ENCODE data around the gene C1S.

- TF ChIP-seq CTCF (IDR thresholded peaks at IDR 0.05) (no peak), POLR2A (IDR thresholded peaks at IDR 0.05) (no peak), POLR2AphosphoS5 (IDR thresholded peaks at IDR 0.05; ENCODE audit: insufficient read depth in 1 of 2, low read depth in 1 of 2) (no peak)
These were observed 49.0 kb downstream of the C1S start for GRCh38 chr12:7109572-7109920.

All from vagina (tissue), 2 donors.